Umbilical cord (tissue), 2 donors: ENCODE measurements around the gene MICAL2. TPM values are rescaled to one million over a fixed set of nuclear protein-coding genes. Genes with fewer than 3 reads are reported as not detected.

ENCODE experiments used
- DNase-seq: peaks from one replicate; pipeline ENCODE4 v3.0.0-alpha.2; 2015; ENCODE audit warnings: low spot score
- total RNA-seq: library from RNA; depleted of rRNA; stranded (reverse); fragments of >200 nt; gene quantifications from one replicate; pipeline ENCODE4 v1.2.3, GENCODE V29; 2014; ENCODE audit warnings: low replicate concordance; ENCODE audit not compliant: insufficient read depth

MICAL2 gene
- total RNA-seq, 1 donor from 2014 or later = 59.9 TPM

DNA sequence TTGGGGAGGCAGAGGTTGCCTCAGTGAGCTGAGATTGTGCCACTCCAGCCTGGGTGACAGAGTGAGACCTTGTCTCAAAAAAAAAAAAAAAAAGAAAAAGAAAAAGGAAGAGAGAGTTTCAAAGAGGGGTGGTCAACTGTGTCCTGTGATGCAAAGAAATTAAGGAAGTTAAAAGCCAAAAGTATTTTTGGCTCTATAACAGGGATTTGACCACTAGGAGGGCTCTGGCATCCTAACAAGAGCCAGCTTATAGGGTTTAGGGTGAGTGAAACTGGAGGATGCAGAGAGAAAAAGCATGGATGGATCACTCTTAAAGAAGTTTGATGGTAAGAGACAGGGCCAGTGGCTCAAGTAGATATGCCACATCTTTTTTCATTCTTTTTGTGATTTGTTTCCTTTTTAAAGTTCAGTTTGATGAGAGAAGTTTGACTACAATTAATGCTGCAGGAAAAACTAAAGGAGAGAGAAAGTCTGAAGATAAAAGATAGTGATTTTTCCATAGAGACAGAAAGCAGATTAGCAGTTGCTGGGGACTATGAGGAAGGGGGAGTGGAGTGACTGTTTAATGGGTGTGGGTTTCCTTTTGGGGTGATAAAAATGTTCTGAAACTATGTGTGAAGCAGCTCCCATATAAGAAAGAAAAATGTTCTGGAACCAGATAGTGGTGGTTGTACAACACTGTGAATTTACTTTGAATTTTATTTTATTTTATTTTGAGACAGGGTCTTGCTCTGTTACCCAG, 11.1 kb upstream of the MICAL2 start:
- DNase-seq = peak; percentile 31

DNA sequence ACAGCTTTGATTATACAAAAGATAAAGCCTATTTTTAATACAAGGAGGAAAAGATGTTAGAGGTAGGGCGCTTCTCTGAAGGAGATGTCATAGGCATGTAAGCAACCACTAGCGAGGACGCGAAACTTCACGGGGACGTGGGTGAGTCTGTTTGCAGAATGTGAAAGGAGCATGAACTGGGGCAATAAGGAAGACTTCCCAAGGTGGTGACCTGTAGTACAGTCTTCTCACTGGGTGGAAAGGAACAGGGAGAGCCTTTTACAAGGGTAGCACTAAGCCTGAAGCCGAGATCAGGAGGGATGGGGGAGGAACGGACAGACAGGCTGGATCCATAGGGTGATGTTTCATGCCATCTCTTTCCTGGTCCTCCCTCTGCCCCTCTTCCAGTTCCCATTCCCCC, 10.0 kb upstream of the MICAL2 start:
- DNase-seq = no peak

DNA sequence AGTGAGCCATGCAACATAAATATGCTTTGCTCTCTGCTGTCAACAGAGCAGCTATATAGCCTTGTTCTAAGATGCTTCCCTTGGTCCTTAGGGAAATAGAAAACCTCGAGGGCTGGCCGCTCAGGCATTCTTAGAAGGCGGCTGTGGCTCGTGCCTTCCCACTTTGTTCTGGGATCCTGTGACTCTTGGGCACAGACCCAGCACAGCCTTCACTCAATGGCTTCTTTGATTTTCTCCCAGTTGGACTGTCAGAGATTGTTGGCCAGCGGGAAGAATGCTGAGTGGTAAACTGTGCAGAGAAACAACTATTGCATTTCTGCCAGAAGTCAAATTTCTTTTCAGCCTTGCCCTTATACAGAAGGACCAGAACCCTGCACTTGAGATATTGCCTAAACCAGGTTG, 9.5 kb upstream of the MICAL2 start:
- peak; percentile 22 for DNase-seq

DNA sequence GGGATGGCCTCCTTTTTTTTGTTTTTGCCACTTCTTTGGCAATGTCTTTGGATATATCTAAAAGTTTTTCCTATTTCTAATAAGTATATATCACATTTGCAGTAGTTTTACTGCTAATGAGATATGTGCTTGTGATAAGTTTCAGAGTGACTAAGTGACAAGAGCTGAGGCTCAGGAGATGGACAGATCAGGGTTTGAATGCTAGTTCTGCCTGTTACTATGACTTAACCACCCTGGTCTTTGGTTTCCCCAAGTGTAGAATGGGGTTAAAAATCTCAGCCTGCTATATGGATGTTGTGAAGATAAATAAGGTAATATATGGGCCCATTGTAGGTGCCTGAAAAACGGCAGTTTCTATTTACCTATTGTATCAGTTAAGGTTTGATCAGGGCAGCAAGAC, 9.1 kb upstream of the MICAL2 start:
- no peak for DNase-seq

DNA sequence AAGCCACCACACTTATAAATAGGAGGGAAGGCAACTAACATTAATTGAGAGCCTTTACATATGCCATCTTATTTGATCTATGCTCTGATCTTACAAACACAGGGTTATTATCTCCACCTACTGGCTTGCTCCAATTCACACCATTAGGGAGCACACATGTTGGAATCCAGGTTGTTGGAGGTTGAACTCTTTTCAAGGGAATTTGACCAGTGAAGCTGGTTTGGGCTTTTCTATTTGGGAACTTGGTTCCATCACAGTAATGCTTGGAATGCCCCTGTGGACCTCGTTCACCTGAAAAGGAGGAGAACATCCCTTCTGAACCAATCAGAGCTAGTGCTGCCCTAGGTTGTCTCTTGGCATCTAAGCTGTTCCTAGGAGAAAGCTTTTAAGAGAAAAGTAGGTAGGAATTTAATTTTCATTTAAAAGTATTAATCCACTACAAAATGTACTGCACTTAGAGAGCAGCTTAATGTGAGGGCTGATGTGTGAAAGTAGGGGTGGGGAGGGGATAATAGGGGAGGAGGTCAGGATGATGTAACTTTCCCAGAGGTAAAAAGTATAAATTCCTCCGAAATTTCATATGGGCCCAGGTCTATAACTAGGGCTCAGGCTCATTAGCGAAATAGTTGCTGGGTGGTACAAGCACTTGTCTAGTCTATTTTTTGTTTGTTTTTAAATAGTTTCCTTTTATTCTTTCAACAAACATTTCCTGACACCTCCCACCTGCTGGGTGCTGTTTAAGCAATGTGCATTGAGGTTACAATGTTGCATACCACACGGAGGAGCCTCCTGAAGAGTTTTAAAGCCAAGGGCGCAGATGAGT, 7.6 kb upstream of the MICAL2 start:
- no peak for DNase-seq

DNA sequence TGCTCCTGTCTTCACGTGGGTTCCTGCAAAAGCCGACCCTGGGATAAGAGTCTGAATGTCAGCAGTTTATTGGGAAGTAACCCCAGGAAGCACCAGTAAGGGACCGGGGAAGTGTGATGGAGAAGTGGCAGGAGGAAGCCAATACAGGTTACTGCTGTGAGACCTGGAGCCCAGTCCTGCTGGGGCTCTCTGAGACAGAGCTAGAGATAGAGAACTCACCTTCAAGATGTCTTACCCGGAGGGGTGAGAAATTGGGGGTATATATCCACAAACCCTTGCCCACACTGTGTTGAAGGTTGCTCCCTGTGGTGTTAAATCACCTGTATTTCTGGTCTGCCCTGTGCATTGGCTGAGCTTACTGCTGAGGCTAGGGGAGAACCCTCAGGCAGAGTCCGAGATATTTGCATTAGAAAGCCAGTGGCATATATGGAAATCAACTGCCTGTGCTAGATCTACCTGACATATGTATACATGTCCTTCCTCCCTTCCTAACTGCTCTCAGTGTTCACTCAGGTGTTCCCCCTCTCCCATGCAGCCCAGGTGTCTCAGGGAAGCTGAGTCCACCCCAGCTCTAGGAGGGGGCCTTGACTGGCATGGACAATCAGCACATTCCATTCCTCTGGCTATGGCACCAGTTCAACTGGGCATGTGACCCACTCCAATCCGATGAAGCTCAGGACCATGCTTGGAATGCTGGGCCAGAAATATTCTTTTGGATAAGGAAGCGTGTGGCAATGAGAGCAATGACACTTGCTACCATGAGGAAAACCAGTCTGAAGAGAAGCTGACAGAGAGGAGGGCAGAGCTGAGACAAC, 6.8 kb upstream of the MICAL2 start:
- DNase-seq = no peak

DNA sequence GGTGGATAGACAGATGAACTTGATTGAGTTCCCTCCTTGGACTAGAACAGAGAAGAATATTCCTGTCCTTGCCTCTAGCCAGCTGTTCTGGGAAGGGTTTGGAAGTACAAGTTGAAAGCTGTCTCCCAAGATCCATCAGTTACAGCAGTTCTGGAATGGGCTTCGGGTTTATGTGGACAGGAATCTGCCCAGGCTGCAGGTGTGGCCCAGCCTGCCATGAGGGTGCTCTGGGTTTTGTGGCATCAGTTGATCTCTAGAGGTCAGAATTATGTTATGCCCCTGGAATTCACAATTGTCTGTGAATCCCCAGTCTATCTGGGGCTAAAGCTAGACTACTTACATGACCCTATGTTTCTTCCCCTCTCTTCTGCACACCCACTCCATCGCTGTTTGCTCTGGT, 4.9 kb upstream of the MICAL2 start:
- no peak for DNase-seq

DNA sequence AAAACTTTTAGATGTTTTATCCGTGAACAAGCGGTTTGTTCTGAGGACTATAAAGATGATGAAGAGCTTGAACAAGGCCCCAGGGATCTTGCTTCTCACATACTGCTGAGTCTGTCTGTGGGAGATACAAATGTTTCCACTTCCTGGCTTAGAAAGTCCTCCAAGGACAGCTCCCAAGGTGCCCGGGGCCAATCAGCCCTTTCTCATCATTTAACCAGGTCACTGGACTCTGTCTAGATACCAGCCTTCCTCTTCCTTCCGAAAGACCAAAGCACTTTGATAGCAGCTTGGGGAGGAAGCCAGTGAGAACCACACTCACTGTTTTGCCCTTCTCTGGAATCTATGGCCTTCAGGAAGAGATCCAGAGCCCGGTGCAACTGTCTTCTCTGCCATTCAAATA, 4.3 kb upstream of the MICAL2 start:
- no peak for DNase-seq

DNA sequence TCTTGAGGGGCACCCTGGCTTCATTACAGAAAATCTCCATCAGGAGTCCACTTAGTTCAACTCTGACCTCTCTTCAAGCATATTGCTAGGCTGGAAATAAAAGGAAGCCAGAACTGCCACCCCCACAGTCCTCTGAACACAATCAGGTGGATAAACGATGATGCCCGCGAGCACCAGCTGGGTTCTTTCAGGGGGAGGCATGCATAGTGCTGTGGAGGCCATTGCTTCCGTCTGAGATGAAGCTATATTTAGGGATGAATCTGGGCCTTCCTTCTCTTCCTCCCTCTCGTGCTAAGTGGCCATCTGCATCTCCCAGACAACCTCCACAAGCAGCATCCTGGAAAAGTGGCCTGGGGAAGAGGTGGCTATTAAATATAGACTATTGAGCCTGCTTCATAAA, 3.9 kb upstream of the MICAL2 start:
- no peak for DNase-seq

DNA sequence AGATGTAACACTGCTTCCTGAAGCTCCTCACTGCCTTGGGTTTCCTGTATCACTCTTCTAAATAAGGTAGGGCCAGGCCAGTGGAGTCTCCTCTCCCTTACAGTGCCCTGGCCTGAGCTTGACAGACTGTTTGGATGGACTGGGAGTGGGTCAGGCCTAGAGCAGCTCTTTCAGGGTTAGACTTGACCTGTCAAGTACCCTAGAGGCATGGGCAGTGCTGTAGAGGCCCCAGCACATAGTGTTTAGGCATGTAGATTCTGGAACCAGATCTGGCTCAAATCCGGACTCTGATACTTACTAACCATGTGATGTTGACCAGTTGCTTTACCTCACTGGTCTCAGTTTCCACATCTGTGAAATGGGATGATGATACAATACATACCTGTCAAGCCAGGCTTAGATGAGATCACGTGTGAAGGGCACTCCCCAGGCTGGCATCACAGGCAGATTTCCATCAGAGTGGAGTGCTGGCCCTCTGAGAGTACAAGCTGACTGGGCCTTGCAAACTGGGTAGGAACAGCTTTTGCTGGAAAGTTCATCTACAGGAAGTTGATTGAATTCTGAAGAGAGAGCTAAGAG, 1.4 kb upstream of the MICAL2 start:
- no peak for DNase-seq

DNA sequence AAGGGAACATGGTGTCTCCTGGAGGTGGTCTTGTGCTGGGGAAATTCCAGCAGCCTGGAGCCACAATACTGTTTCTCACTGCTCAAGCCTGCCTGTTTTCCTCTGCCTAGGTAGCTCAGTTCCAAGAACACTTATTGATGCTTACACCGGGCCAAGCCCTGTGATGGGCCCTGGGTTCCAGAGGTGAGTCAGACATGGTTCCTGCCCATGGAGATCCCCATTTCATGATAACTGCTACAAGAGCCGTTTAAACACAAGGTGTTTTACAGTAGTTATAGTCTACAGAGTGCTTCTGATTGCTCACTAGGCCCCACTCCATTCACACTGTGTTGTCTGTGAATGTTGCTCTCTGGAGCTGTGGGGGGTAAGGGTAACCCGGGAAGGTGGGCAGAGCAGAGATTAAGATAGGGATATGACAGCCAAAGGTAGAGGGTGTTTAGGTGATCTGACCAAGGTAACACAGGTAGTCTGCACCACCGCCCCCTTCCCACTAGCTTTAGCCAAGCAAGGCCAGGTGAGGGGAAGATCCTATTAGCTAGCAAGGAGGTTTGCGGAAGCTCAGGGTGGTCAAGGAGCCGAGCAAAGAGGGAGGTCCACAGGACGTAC, 696 bp upstream of the MICAL2 start:
- DNase-seq = no peak

DNA sequence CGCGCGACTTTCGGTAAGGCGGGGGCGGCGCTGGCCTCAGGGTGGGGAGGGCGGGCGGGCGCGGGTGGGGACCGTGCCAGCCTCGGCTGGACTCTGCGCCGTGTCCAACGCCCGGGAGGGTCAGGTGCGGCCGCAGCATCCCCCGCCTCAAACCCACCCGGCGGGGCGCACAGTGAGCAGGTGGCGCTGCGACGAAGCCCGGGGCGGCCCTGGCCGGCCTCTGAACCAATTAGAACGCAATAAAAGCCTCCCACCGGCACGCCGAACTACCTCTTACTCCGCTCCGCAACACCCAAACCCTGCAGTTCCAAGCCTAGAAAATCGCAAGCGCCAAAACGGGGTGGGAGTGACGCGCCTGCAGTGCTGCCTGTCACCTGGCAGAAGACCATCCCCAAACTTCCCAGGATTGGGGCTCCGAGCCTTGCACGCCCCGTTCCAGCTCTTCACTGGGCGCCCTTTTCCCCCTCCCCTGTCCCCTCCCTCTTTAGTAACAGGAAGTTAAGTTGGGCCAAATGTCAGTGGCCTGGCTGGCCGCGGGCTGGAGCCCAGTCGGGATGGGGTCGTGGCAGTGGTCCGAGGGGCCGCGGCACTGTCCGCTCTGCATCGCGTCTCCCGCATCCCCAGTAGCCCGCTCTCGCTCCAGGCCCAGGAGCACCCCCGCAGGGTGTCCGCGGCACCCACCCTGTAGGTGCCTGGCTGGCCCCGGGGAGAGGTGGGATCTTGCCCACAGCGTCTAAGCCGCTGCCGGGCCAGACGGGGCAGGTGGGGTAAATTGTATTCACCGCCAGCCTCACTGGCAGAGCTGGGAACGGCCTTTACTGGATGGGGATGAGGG, 541 bp downstream of the MICAL2 start:
- DNase-seq = no peak

DNA sequence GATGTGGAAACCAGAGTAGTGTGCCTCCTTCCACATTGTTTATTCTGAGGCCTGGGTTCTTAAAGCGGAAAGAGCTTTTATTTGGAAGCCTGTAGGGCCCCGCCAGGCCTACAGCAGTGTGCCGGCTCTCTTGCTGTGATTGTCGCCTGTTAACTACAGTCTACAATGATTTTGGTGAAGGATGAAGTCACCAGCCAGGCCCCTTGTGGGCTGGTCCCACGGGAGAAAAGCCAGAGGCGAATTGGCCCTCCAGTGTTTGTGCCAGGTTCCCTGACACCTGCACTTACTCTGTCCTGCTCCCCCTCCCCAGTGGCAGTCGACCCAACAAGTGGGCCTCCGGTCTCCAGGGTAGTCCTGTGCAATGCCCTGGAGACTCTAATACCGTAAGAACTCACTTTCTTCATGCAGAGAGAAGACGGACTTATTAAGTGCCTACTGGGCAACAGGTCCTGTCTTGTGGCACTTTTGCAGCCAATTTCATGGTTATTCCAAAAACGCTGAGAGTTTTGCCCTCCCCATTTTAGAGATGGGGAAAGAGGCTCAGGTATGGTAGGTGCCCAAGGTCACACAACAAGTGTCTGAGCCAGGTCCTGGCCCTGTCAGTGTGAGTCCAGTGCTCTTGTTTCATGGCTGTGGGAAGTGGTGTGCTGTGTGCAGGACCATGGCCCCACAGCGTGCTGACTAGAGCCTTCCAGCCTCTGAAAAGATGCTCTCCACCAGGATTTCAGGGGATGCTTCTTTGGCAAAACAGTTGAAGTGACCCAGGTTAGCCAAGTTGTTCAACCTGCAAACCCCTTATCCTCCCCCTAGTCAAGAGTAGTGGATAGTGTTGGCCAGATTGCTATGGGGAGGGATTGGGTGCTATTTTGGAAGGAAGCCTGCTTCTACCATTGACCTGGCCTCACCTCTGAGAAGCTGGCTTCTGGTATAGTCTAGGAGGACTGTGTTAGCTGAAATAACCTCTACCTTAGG, 1.4 kb downstream of the MICAL2 start:
- no peak for DNase-seq

DNA sequence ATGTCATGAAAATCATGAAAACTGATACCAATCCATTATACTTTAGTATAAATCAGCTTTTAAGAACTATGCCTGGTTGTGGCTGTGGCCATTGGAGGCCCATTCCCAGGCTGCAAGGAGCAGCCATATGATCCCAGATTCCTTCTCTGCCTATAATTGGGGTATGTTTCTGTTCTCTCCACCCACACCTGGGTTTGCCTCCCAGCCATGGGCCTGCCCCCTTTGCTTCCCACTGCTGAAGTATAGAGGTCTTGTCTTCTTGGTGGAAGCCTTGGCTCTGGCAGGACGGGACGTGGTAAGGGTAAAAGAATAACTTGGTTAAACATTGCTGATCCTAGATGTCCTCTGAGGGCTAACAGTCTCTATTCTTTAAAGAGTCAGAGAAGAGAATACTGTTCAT, 2.4 kb downstream of the MICAL2 start:
- DNase-seq = no peak

DNA sequence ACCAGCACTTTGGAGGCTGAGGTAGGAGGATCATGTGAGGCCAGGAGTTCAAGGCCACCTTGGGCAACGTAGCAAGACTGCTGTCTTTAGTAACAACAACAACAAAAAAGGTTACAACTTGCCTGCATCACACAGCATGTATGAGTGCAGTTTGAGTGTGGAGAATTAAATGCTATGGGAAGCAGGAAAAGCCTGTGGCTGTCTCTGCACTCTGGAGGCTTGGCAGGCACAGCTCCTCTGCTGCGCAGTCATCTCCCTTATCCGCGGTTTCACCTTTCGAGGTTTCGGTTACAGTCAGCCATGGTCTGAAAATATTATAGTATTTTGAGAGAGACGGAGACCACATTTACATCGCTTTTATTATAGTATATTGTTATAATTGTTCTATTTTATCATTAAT, 2.9 kb downstream of the MICAL2 start:
- no peak for DNase-seq

DNA sequence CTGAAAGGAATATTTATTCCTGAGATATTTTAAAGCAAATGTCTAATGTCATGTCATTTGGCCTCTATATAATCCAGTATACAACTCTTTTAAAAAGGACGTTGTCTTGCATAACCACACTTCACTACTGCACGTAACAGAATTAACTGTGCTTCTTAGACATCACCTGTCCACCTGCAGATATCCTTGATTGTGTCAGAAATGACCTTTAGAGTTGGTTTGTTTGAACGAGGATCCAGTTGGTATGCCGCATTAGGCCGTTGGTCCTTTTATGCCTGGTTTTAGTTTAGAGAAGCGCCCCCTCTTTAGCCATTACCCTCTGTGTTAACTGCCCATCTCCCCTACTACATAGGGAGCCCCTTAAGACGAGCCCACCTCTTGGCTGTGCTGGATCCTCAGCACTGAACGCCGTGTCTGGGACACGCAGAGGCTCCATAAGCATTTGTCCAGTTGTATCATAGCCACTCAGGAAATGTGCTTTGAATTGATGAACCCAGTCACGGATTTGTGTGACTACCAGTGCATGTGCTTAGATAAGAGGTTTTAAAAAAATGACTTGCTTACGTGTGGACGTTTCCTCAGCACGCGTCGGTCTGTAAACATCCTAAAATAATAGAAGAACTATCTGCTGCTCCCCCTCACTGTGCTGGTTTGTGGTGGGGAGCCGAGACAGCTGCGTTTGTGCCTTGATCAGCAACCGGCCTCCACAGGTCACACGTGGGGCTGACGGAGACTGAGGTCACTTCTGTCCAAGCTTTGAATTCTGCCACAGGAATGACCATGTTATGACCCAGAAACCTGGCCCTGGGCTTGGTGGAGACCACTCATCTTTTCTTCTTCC, 4.0 kb downstream of the MICAL2 start:
- DNase-seq = no peak

DNA sequence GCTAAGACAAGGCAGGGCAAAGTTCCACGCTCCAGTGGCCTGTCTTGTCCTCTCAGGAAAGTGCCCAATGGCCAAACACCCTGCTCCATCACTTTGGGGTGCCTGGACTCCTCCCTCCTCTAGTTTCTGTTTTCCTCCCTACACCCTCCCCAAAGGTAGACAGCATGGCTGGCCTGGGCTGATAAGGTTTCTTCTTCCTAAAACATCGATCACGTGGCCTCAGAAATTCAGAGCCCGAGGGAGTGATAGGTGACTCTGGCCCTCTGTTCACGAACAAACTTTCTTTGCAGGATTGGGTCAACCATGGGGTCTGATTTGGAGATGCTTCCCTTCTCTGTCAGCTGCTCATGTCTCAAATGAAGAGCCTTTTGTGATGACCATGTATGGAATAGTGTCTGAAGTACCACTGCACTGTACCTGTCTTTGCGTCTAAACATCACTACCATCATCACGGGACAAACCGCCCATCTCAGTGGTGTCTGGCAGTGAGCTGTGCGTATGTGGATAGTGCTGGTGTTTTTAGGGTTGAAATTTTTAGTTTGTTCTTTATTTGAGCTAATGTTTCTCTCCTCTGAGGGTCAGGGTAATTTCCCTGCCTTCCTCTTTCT, 6.1 kb downstream of the MICAL2 start:
- no peak for DNase-seq

DNA sequence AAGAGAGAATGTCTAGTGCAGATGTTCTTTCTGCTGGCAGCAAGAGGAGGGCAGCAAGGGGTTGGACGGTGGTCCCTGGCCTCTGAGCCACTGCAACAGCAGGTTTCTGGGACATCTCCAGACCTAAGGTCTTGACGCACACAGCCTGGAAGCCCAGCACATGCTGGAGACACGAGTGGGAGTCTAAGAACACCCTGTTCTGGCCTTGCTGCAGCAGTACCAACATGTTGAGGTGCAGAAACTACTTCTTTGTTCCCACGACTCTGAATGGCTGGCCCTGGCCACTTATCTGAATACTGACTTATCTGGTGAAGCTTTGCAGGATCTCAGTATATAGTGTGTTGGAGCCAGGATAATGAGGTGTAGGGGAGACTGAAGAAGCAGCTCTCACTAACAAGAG, 6.8 kb downstream of the MICAL2 start:
- no peak for DNase-seq
